Endothelial cell of umbilical vein (primary cell): ENCODE results near the gene C1orf94. TPM values are rescaled to one million over a fixed set of nuclear protein-coding genes. Genes with fewer than 3 reads are reported as not detected.

Experiments used
- BruUV-seq: library from RNA; stranded (reverse); fragments of 400-500 nt; replicated peaks from 2 replicates; lab custom pipeline; 2021; lab: Mats Ljungman, UMichigan
- CTCF ChIA-PET: fragments of 300-600, 350-600 bp; sonication (Branson Sonifier 250); formaldehyde crosslinking; loops from one replicate; lab custom pipeline; 2021; ENCODE audit warnings: antibody characterized with exemption, inconsistent platforms; lab: Charles Lee
- POLR2A ChIA-PET: fragments of 300-600, 350-600 bp; sonication (Branson Sonifier 250); formaldehyde crosslinking; loops from one replicate; lab custom pipeline; 2021; ENCODE audit warnings: antibody characterized with exemption, inconsistent platforms; lab: Charles Lee
- DNase-seq: peaks from one replicate; pipeline ENCODE4 v3.0.0-alpha.2; 2011; ENCODE audit warnings: low read depth, low spot score
- FAIRE-seq: peaks from 2 replicates; lab custom pipeline; 2011; peaks lifted over from hg19 to GRCh38; lab: Jason Lieb, UNC
- H2AFZ ChIP-seq: 2 replicates; pipeline ENCODE4 v1.6.0; 2012; ENCODE audit warnings: low read depth, low read length, control low read depth, inconsistent platforms
- H3K27ac ChIP-seq: 2 replicates; pipeline ENCODE4 v1.5.1; 2011; ENCODE audit warnings: low read depth, mild to moderate bottlenecking, control low read depth, low read length, moderate library complexity; ENCODE audit not compliant: insufficient read depth
- H3K27me3 ChIP-seq, 2 experiments: 2 replicates each; pipeline versions ENCODE4 v1.6.0 to v1.6.1; 2011; ENCODE audit warnings: low read length in 2 of 2, mixed read lengths in 1 of 2; ENCODE audit not compliant: control insufficient read depth in 2 of 2, insufficient read depth in 2 of 2
- H3K36me3 ChIP-seq, 2 experiments: 2 replicates in 1 of 2; 3 replicates in 1 of 2; pipeline ENCODE4 v1.5.1; 2011; ENCODE audit warnings: low read length in 2 of 2, mild to moderate bottlenecking in 1 of 2, moderate library complexity in 1 of 2; ENCODE audit not compliant: control insufficient read depth in 2 of 2, insufficient read depth in 2 of 2; ENCODE audit errors: extremely low read depth in 1 of 2
- H3K4me1 ChIP-seq: 3 replicates; pipeline ENCODE4 v1.5.1; 2011; ENCODE audit warnings: mild to moderate bottlenecking, low read length; ENCODE audit not compliant: control insufficient read depth, insufficient read depth; ENCODE audit errors: extremely low read depth
- H3K4me2 ChIP-seq: 2 replicates; pipeline ENCODE4 v1.6.1; 2011; ENCODE audit warnings: low read length, control low read depth, mixed read lengths; ENCODE audit not compliant: insufficient read depth
- H3K4me3 ChIP-seq, 3 experiments: fragments of 200-600 bp in 1 of 3; sonication (generic), shearing (Covaris generic) in 1 of 3; replicated peaks in 1 of 3; 2 replicates each; pipeline ENCODE4 v1.5.1; 2011 to 2016; ENCODE audit warnings: control low read depth in 3 of 3, low read length in 3 of 3, mild to moderate bottlenecking in 2 of 3, inconsistent platforms in 1 of 3, low read depth in 1 of 3, moderate library complexity in 1 of 3; ENCODE audit not compliant: insufficient read depth in 1 of 3
- H3K79me2 ChIP-seq: 2 replicates; pipeline ENCODE4 v1.6.0; 2012; ENCODE audit warnings: low read length, inconsistent platforms; ENCODE audit not compliant: control insufficient read depth, insufficient read depth
- H3K9ac ChIP-seq: replicated peaks from 2 replicates; pipeline ENCODE3; 2011; ENCODE audit warnings: low read length, control low read depth; ENCODE audit not compliant: insufficient read depth; ENCODE audit errors: extremely low read depth
- H3K9me1 ChIP-seq: replicated peaks from 3 replicates; pipeline ENCODE4 v1.6.0; 2011; ENCODE audit warnings: mild to moderate bottlenecking, low read length; ENCODE audit not compliant: control insufficient read depth, insufficient read depth; ENCODE audit errors: extremely low read depth
- H3K9me3 ChIP-seq: replicated peaks from 2 replicates; pipeline ENCODE4 v1.5.1; 2012; ENCODE audit warnings: low read length, inconsistent platforms; ENCODE audit not compliant: control insufficient read depth, insufficient read depth
- H4K20me1 ChIP-seq: replicated peaks from 2 replicates; pipeline ENCODE3; 2011; ENCODE audit warnings: mild to moderate bottlenecking, low read length; ENCODE audit not compliant: control insufficient read depth, insufficient read depth; ENCODE audit errors: extremely low read depth
- CTCF ChIP-seq, 2 donors: IDR thresholded peaks; 1 replicate in 1 of 2; 2 replicates in 1 of 2; pipeline ENCODE4 v1.5.1; 2011; ENCODE audit warnings: low read length in 2 of 2, mild to moderate bottlenecking in 2 of 2, moderate library complexity in 2 of 2, control low read depth in 1 of 2, inconsistent platforms in 1 of 2, low read depth in 1 of 2; ENCODE audit not compliant: insufficient read depth in 1 of 2; ENCODE audit errors: extremely low read depth in 1 of 2
- EZH2 ChIP-seq: IDR thresholded peaks from 2 replicates; pipeline ENCODE4 v1.6.1; 2012; ENCODE audit warnings: borderline replicate concordance, low read depth, mild to moderate bottlenecking, moderate library complexity, low read length, inconsistent platforms; ENCODE audit not compliant: severe bottlenecking
- JUN ChIP-seq: IDR thresholded peaks from 2 replicates; pipeline ENCODE4 v1.6.1; 2011; ENCODE audit warnings: borderline replicate concordance, low read depth; ENCODE audit not compliant: insufficient read length, insufficient read depth
- MYC ChIP-seq: IDR thresholded peaks from one replicate; pipeline ENCODE4 v1.6.1; 2011; ENCODE audit warnings: mild to moderate bottlenecking, low read depth, low read length
- POLR2A ChIP-seq: IDR thresholded peaks from 2 replicates; pipeline ENCODE4 v1.6.1; 2012; ENCODE audit warnings: low read depth, mild to moderate bottlenecking, control low read depth, low read length
- POLR2AphosphoS5 ChIP-seq: IDR thresholded peaks from 2 replicates; pipeline ENCODE4 v1.6.1; 2012; ENCODE audit warnings: low read depth, mild to moderate bottlenecking, control low read depth, low read length, moderate library complexity; ENCODE audit not compliant: insufficient read depth
- dilution Hi-C: fragments of 300-500 bp; cut with MboI; formaldehyde crosslinking; loops from one replicate; pipeline ENCODE4 v1.15.0; 2019; ENCODE audit warnings: low sequenced_read_pairs; ENCODE audit not compliant: extremely low pct_ligation_motif_present
- intact Hi-C: fragments of 100-400 bp; cut with micrococcal nuclease; formaldehyde crosslinking; loops from one replicate; pipeline ENCODE4 v1.10.0; 2022
- polyA plus RNA-seq, 4 experiments: library from polyadenylated mRNA; depleted of rRNA in 3 of 4; stranded (reverse) in 3 of 4; unstranded in 1 of 4; fragments of >200 nt; gene quantifications; 2 replicates each; pipeline versions ENCODE4 v1.2.1 to v1.2.3, GENCODE V29; 2011 to 2012; ENCODE audit warnings: missing spikeins in 1 of 4
- total RNA-seq: library from RNA; stranded (reverse); gene quantifications from 2 replicates; pipeline ENCODE4 v1.2.3, GENCODE V29; 2021
- TF ChIP-seq, protein P1 (sequence below): IDR thresholded peaks from 2 replicates; pipeline ENCODE4 v1.6.1; 2011; ENCODE audit not compliant: insufficient read depth, insufficient read length

C1orf94 gene
- total and polyA plus RNA-seq, 2 donors (not counting 3 experiments of a cell fraction or from before 2014, with no cell fraction given): not detected

DNA sequence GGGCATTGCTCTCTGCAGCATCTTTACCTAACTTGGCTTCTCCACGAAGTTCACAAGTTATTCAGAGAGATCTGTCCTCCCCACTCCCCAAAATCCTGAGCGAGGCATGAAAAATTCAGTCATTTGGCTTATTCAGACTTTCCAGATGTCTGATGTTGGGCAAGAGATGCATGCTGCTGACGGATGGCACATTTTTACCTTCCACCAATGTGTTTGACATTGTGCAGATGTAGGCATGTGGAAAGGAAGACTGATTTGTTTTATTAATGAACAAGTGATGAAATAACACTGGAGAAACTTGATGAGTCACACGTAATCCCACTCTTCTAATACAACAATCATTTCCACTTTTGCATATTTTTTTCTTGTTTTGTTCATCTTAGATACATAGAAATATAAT lies 86.7 kb downstream of the C1orf94 start:
- POLR2A ChIA-PET: no interaction called here
- H3K9ac ChIP-seq: no peak overlapping the region
- H3K9me3 ChIP-seq: no peaks in the 10 kb centered on the region
- H3K27ac ChIP-seq: no peak overlapping the region
- no peak overlapping the region for H2AFZ ChIP-seq
- intact Hi-C loops: no loop called here
- no peaks in the 10 kb centered on the region for H3K9me1 ChIP-seq
- FAIRE-seq (no peak), DNase-seq (no peak)
- H3K4me3 ChIP-seq: no peak overlapping the region
- H3K79me2 ChIP-seq: no peaks in the 10 kb centered on the region
- no TSS peak for BruUV-seq
- no peak for TF ChIP-seq POLR2AphosphoS5
- no peak for TF ChIP-seq EZH2
- TF ChIP-seq MYC: no peak
- TF ChIP-seq JUN: no peak
- TF ChIP-seq CTCF (IDR thresholded peaks at IDR 0.05; ENCODE audit: extremely low read depth in 1 of 2, insufficient read depth in 1 of 2, low read depth in 1 of 2, low read length in 2 of 2): no peak
- TF ChIP-seq, protein P1, sequence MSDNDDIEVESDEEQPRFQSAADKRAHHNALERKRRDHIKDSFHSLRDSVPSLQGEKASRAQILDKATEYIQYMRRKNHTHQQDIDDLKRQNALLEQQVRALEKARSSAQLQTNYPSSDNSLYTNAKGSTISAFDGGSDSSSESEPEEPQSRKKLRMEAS: no peak
- no peak for TF ChIP-seq POLR2A
- no peaks in the 10 kb centered on the region for H4K20me1 ChIP-seq
- no peaks in the 10 kb centered on the region for H3K27me3 ChIP-seq
- no peak overlapping the region for H3K4me2 ChIP-seq
- CTCF ChIA-PET: no interaction called here
- no peaks in the 10 kb centered on the region for H3K4me1 ChIP-seq
- no peaks in the 10 kb centered on the region for H3K36me3 ChIP-seq
- dilution Hi-C loops: no loop called here
